Activated T-cell treated with anti-CD3 and anti-CD28 coated beads for 1 hour (primary cell): ENCODE data around the gene DAAM2.

ENCODE experiments used
- DNase-seq: peaks from one replicate; pipeline ENCODE4 v3.0.0-alpha.2; 2020; ENCODE audit warnings: low read depth

The DAAM2 gene

GRCh38 chr6:39887692-39888450 is 95.7 kb downstream of the DAAM2 start:
- no peak for DNase-seq

GRCh38 chr6:39889229-39889628 is 97.1 kb downstream of the DAAM2 start:
- DNase-seq, result no peak

GRCh38 chr6:39891353-39891752 is 99.2 kb downstream of the DAAM2 start:
- DNase-seq, result no peak

GRCh38 chr6:39891976-39892375 is 99.8 kb downstream of the DAAM2 start:
- no peak for DNase-seq

GRCh38 chr6:39892490-39893129 is 100.4 kb downstream of the DAAM2 start:
- no peak for DNase-seq

- DNase-seq, result no peak
These were observed 101.1 kb downstream of the DAAM2 start for GRCh38 chr6:39893286-39893685.

- DNase-seq, result no peak
These were observed 104.5 kb downstream of the DAAM2 start for GRCh38 chr6:39896701-39897100.

GRCh38 chr6:39897698-39898097 is 105.5 kb downstream of the DAAM2 start:
- DNase-seq, result no peak

GRCh38 chr6:39898625-39899024 is 106.4 kb downstream of the DAAM2 start:
- DNase-seq, result no peak

GRCh38 chr6:39899554-39900295 is 107.5 kb downstream of the DAAM2 start:
- DNase-seq, result no peak

GRCh38 chr6:39901116-39901655 is 109.0 kb downstream of the DAAM2 start:
- DNase-seq, result no peak

GRCh38 chr6:39901670-39902069 is 109.5 kb downstream of the DAAM2 start:
- no peak for DNase-seq

- no peak for DNase-seq
These were observed 110.0 kb downstream of the DAAM2 start for GRCh38 chr6:39902136-39902535.

- DNase-seq, result no peak
These were observed 110.8 kb downstream of the DAAM2 start for GRCh38 chr6:39902786-39903465.

- no peak for DNase-seq
These were observed 111.5 kb downstream of the DAAM2 start for GRCh38 chr6:39903656-39904055.

GRCh38 chr6:39904946-39905639 is 112.9 kb downstream of the DAAM2 start:
- no peak for DNase-seq

- no peak for DNase-seq
These were observed 113.4 kb downstream of the DAAM2 start for GRCh38 chr6:39905640-39905975.

- no peak for DNase-seq
These were observed 114.2 kb downstream of the DAAM2 start for GRCh38 chr6:39906318-39906761.

- DNase-seq, result no peak
These were observed 115.8 kb downstream of the DAAM2 start for GRCh38 chr6:39907871-39908575.

- no peak for DNase-seq
These were observed 116.8 kb downstream of the DAAM2 start for GRCh38 chr6:39908838-39909583.
